Erythroblast (primary cell): ENCODE results near the gene LIPN.

Source experiments
- DNase-seq, 2 experiments: peaks; one replicate each; lab custom pipeline; 2025; lab: John Stamatoyannopoulos, UW
- GATA1 ChIP-seq: IDR thresholded peaks from 2 replicates; pipeline ENCODE4 v1.6.1; 2011; ENCODE audit warnings: low read depth, mild to moderate bottlenecking, control low read depth, low read length, moderate library complexity
- POLR2A ChIP-seq: IDR thresholded peaks from 2 replicates; pipeline ENCODE4 v1.6.1; 2011; ENCODE audit warnings: mild to moderate bottlenecking, low read length

LIPN gene

GRCh38 chr10:88762906-88763305, 3.1 kb downstream of the LIPN start:
- TF ChIP-seq GATA1 (no peak), POLR2A (no peak)
- no peak for DNase-seq

DNA sequence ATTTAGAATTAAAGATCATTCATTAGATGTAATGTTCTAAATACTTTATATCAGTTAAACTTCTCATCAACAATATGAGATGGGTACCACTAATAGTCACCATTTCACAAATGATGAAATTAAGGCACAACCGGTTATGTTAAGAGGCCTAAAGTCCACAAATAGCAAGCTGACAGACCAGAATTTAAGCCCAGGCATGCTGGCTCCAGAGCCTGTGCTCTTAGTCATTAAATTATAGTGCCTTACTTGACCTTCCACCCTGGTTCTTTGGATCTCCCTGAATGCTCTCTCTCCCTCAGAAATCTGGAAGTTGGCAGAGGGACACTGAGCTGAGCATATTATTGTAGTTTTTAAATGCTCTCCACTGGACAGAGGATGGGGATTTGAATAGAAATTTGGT, 3.6 kb downstream of the LIPN start:
- no peak for TF ChIP-seq GATA1
- TF ChIP-seq POLR2A = no peak
- DNase-seq = no peak

GRCh38 chr10:88764110-88764509, 4.3 kb downstream of the LIPN start:
- TF ChIP-seq GATA1 = no peak
- DNase-seq = no peak

GRCh38 chr10:88765816-88766215, 6.0 kb downstream of the LIPN start:
- no peak for DNase-seq

DNA sequence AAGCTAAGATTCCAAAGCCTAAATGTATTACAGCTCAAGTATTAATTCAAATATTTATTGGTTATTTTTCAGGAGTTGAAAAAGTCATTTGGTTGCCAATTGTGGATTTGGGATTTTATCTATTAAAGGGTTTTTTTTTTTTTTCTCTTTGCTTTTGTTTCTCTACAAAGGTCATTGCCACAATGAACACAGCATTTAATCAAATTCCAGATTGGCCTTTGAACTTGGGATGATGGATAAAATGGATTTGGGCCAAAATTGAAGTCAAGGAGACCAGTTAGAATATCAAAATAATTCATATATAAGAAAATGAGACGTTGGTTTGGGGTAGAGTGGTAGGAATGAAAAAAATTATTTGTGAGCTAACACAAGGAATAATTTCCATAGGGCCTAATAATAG, 9.6 kb downstream of the LIPN start:
- TF ChIP-seq GATA1 = no peak
- no peak for TF ChIP-seq POLR2A

More at GRCh38 chr10:88765816-88766215, 6.0 kb downstream of the LIPN start:
- TF ChIP-seq GATA1 = no peak
- TF ChIP-seq POLR2A = no peak

GRCh38 chr10:88781206-88781605, 21.4 kb downstream of the LIPN start:
- no peak for DNase-seq
- TF ChIP-seq GATA1 = no peak
- no peak for TF ChIP-seq POLR2A

More for the DNA sequence above, 9.6 kb downstream of the LIPN start:
- DNase-seq = no peak

DNA sequence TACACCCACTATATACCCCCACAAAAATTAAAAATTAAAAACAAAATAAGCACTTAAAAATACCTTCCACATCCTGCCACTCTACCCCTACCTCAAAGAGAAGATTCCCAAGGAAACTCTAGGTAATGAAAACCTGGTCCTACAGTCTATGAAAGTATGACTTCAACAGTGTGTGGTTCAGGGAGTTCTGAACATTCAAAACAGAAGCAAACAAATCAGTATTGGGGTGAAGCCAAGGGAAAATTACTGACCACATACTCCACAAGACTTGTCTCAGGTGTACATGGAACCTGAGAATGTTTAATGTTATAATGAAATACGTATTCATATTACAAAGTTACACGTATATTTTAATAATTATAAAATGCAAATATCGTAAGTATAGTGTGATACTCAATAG, 22.4 kb downstream of the LIPN start:
- TF ChIP-seq POLR2A (no peak), GATA1 (no peak)
- no peak for DNase-seq

GRCh38 chr10:88783724-88784123, 23.9 kb downstream of the LIPN start:
- TF ChIP-seq POLR2A = no peak
- TF ChIP-seq GATA1 = no peak
- no peak for DNase-seq

GRCh38 chr10:88786032-88786770, 26.4 kb downstream of the LIPN start:
- no peak for DNase-seq
- no peak for TF ChIP-seq POLR2A
- no peak for TF ChIP-seq GATA1

DNA sequence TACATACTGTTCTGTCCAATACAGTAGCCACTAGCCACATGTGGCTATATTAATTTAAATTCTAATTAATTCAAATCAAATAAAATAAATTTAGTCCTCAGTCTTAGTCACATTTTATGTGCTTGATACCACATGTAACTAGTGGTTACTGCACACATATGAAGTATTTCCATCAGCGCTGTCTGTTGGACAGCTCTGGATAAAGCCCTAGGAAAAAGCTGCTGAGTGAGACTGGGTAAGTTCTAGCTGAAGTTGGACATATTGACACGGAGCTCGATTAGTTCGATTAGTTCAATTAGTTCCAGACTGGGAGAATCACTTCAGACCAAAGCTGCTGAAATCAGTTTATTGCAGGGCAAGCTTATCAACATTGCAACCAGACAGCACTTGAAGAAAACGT, 27.6 kb downstream of the LIPN start:
- no peak for TF ChIP-seq POLR2A
- DNase-seq = no peak

GRCh38 chr10:88788924-88789323, 29.1 kb downstream of the LIPN start:
- no peak for DNase-seq
- no peak for TF ChIP-seq POLR2A
- no peak for TF ChIP-seq GATA1

DNA sequence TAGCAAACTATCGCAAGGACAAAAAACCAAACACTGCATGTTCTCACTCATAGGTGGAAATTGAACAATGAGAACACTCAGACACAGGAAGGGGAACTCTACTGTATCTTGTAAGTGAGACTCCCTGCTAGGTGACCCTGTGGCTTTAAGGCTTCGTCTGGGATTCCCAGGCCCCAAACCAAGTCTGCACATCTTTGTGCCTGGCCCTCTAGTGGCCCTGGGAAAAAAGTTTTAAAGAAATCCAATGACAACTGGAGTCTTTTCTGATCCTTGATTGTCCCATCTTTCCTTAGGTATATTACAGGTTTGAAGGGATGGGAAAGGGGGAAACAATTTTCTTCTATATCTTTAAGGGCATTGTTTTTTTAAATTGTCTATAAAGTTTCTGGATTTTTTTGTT, 32.1 kb downstream of the LIPN start:
- TF ChIP-seq POLR2A = no peak
- no peak for TF ChIP-seq GATA1
- peak in 1 of 2 experiments; percentile 14 for DNase-seq

GRCh38 chr10:88792661-88793060, 32.8 kb downstream of the LIPN start:
- DNase-seq = no peak
- no peak for TF ChIP-seq POLR2A
- no peak for TF ChIP-seq GATA1

- no peak for DNase-seq
- TF ChIP-seq POLR2A (no peak), GATA1 (no peak)
Measured at GRCh38 chr10:88793712-88794299, 34.0 kb downstream of the LIPN start.

DNA sequence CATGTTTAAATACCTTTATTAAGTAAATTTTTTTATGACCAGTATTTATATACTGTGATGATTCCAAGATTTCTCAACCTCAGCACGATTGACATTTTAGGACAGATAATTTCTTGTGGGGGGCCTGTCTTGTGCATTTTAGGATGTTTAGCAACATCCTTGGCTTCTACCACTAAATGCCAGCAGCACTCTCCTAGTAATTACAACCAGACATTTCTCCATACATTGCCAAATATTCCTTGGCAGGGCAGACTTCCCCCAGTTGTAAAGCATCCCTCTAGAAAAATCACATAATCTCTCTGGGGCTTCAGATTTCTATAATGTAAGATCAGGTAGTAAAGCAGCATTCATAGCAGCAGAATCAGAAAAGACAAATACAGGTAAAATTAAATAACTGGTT, 34.9 kb downstream of the LIPN start:
- no peak for DNase-seq

More for the DNA sequence above, 34.9 kb downstream of the LIPN start:
- no peak for TF ChIP-seq GATA1
- no peak for TF ChIP-seq POLR2A
